ENCODE measurements around the gene EIF3L.

Gene EIF3L

DNA sequence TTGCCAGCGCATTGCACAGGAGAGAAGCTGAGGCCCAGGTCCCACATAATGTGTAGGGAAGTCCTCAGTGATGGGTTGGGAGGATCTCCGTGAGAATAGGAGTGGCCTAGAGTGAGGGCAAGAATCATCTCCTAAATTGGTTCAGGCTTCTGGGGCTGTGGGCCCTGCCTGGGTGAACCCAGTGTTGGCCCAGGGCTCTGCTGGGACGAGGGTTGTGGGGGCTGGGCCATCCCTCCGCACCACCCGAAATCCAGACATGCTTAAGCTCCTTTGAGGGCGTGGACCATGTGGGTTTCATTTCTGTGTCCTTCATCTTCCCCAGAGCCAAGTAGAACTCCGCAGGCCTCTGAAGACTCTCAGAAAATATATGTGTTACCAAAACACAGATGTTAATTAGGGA, 60.5 kb downstream of the EIF3L start:
- H3K27me3 ChIP-seq = no peaks in the 10 kb centered on the region
- no peak for DNase-seq
- H3K36me3 ChIP-seq = peaks cover 6 to 30% (median 25%) of the 10 kb centered on the region in 3 donors
- peak overlapping the region; percentile 69 to 86 for H3K27ac ChIP-seq
- peaks cover 0 to 57% (median 50%) of the 10 kb centered on the region in 4 donors for H3K4me1 ChIP-seq
- intact Hi-C loops (cut with DNase I; ENCODE audit: low total_unique reads) = no loop called here
- peak overlapping the region in 1 of 2 donors; percentile 9 for H3K4me3 ChIP-seq
- no peaks in the 10 kb centered on the region for H3K9me3 ChIP-seq
- TF ChIP-seq, protein P1, sequence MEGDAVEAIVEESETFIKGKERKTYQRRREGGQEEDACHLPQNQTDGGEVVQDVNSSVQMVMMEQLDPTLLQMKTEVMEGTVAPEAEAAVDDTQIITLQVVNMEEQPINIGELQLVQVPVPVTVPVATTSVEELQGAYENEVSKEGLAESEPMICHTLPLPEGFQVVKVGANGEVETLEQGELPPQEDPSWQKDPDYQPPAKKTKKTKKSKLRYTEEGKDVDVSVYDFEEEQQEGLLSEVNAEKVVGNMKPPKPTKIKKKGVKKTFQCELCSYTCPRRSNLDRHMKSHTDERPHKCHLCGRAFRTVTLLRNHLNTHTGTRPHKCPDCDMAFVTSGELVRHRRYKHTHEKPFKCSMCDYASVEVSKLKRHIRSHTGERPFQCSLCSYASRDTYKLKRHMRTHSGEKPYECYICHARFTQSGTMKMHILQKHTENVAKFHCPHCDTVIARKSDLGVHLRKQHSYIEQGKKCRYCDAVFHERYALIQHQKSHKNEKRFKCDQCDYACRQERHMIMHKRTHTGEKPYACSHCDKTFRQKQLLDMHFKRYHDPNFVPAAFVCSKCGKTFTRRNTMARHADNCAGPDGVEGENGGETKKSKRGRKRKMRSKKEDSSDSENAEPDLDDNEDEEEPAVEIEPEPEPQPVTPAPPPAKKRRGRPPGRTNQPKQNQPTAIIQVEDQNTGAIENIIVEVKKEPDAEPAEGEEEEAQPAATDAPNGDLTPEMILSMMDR (IDR thresholded peaks at IDR 0.05) = no peak

DNA sequence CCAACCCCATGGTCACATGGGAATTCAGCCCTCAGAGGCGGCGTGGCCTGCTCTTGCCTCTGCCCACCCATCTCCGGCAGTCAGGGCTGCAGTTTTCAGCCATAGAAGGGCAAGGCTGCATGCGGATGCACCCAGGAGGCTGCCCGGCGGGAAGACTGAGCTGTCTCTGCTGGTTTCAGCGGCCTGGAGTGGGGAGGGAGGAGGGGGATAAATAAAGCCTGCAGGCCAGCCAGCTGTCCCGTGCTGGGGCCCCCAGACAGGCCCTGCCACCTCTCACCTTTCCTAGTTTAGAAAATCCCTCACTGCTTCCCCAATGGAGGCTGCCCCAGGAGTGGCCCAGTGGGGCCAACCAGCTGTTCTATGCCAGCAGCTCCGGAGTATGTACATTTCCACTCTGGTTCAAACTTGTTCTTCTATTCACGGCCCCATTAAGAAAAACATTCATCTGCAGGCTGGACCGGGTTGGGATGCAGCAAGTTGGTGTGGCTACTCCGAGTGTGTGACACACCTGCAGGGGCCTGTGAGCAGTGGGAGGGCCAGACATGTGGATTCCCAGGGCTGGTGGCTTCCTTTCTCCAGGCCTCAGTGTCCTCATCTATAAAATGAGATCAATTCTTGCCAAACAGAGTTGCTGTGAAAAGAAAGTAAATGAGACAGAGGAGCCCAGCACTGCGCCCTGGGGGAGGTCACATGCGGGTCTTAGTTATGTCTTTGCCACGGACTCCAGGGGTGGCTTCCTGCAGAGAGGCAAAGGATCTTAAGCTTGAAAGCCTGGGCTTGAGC, 61.9 kb downstream of the EIF3L start:
- Histone ChIP-seq H3K36me3 (peaks cover 18 to 43% (median 36%) of the 10 kb centered on the region in 3 donors), H3K27me3 (no peaks in the 10 kb centered on the region), H3K4me1 (peaks cover 0 to 47% (median 40%) of the 10 kb centered on the region in 4 donors), H3K4me3 (peak overlapping the region in 1 of 2 donors; percentile 6), H3K27ac (peak overlapping the region; percentile 69 to 86), H3K9me3 (no peaks in the 10 kb centered on the region)
- intact Hi-C loops (cut with DNase I; ENCODE audit: low total_unique reads) = no loop called here
- TF ChIP-seq, protein P1 (IDR thresholded peaks at IDR 0.05) = no peak
- DNase-seq = peak in 1 of 2 donors; percentile 84

DNA sequence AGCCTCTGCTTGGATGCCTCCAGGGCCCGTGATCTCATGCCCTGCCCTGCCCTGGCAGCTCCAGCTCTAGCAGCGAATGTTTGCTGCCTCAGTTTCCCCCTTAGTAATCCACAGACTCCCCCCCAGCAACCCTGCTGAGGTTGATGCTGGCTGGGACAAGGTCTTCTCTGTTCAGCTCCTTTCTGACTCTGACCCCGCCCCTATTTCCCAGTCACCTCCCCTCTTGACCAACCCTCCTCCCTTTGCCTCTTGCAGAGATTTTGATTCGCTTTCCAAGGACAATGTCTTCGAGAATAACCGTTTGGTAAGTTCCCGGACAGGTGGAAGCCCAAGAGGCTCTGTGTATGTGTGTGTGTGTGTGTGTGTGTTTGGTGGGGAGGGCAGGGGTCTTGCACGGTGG, 62.5 kb downstream of the EIF3L start:
- peaks cover 24 to 49% (median 43%) of the 10 kb centered on the region in 3 donors for H3K36me3 ChIP-seq
- no peak overlapping the region for H3K4me3 ChIP-seq
- TF ChIP-seq, protein P1 (IDR thresholded peaks at IDR 0.05) = no peak
- no peaks in the 10 kb centered on the region for H3K9me3 ChIP-seq
- H3K4me1 ChIP-seq = peaks cover 0 to 46% (median 39%) of the 10 kb centered on the region in 4 donors
- no peaks in the 10 kb centered on the region for H3K27me3 ChIP-seq
- DNase-seq = no peak
- H3K27ac ChIP-seq = peak overlapping the region; percentile 69 to 86
- intact Hi-C loops (cut with DNase I; ENCODE audit: low total_unique reads) = no loop called here

DNA sequence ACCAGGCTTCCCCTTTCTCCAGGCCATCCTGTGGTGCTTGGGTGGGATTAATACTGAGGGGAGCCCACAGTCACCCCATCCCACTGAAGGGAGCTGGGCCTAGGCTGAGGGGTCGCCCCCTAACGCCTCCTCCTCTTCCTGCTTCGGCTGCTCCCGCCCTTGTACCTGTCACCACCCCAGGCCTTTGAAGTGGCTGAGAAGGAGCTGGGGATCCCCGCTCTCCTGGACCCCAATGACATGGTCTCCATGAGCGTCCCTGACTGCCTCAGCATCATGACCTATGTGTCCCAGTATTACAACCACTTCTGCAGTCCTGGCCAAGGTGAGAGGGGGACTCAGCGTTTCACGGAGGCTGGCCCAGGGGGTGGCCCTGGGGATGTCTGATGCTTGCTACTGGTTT, 63.0 kb downstream of the EIF3L start:
- H3K36me3 ChIP-seq = peaks cover 28 to 54% (median 47%) of the 10 kb centered on the region in 3 donors

DNA sequence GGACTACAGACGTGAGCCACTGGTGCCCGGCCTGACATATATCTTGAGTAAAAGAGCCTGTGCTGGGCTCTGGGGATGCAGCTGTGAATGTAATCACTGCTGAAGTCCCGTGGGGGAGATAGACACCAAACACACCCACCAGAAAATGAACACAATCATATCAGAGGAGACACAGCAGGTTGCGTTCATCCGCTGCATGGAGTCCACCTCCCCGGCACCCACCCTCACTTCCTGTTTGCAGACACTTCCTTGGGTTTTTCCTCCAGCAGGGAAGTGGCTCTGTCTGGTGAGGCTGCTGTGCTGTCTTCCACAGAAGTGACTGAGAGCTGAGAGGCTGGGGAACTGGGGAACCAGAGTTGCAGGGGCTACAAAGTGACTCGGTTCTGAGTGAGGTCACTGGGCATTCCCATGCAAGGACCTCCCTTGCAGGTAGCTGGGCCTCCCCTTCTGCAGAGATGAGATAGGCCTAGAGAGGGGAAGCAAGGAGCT, 64.1 kb downstream of the EIF3L start:
- H3K27ac ChIP-seq = no peak overlapping the region
- DNase-seq = no peak
- peaks cover 0 to 30% (median 26%) of the 10 kb centered on the region in 4 donors for H3K4me1 ChIP-seq
- H3K36me3 ChIP-seq = peaks cover 37 to 65% (median 58%) of the 10 kb centered on the region in 3 donors
- no peak overlapping the region for H3K4me3 ChIP-seq
- intact Hi-C loops (cut with DNase I; ENCODE audit: low total_unique reads) = no loop called here
- TF ChIP-seq, protein P1 (IDR thresholded peaks at IDR 0.05) = no peak
- no peaks in the 10 kb centered on the region for H3K27me3 ChIP-seq
- H3K9me3 ChIP-seq = no peaks in the 10 kb centered on the region

More for the DNA sequence above, 63.0 kb downstream of the EIF3L start:
- H3K9me3 ChIP-seq = no peaks in the 10 kb centered on the region
- TF ChIP-seq, protein P1 (IDR thresholded peaks at IDR 0.05) = no peak
- intact Hi-C loops (cut with DNase I; ENCODE audit: low total_unique reads) = no loop called here
- no peaks in the 10 kb centered on the region for H3K27me3 ChIP-seq
- peak overlapping the region; percentile 69 to 86 for H3K27ac ChIP-seq
- DNase-seq = no peak
- peaks cover 0 to 41% (median 34%) of the 10 kb centered on the region in 4 donors for H3K4me1 ChIP-seq
- H3K4me3 ChIP-seq = no peak overlapping the region
